ENCODE results near the gene GAPDHS. TPM values are rescaled to one million over a fixed set of nuclear protein-coding genes. Genes with fewer than 3 reads are reported as not detected.

Gene GAPDHS
- total RNA-seq, result not detected

GRCh38 chr19:35533201-35533821 is at the start of gene GAPDHS:
Gene GAPDHS (plus strand): TSS chr19:35533456. CDS start chr19:35533528, 72 bp downstream.
- intact Hi-C loops (cut with micrococcal nuclease), result no loop called here
- CTCF ChIA-PET, result no interaction called here
- Mint-ChIP-seq H3K36me3 (ENCODE audit: low read depth) (no peaks in the 10 kb centered on the region), H3K27me3 (ENCODE audit: low read depth) (peaks cover 13% of the 10 kb centered on the region), H3K4me3 (peak within 1 kb of the TSS; percentile 54), H3K4me1 (ENCODE audit: low read depth) (peaks cover 9% of the 10 kb centered on the region), H3K27ac (peak within 1 kb of the TSS; percentile 59), H3K9me3 (no peaks in the 10 kb centered on the region)
- DNase-seq, result no peak

GRCh38 chr19:35484252-35485036 is 48.8 kb upstream of the GAPDHS start:
- Mint-ChIP-seq H3K4me3 (no peak overlapping the region), H3K36me3 (ENCODE audit: low read depth) (no peaks in the 10 kb centered on the region), H3K27ac (no peak overlapping the region), H3K27me3 (ENCODE audit: low read depth) (no peaks in the 10 kb centered on the region), H3K4me1 (ENCODE audit: low read depth) (peaks cover 6% of the 10 kb centered on the region), H3K9me3 (no peaks in the 10 kb centered on the region)
- CTCF ChIA-PET, result interaction anchor here (0.6 to 2.5 kb wide), 2 partner anchors 9 to 11 kb away, joined by 3 to 15 read pairs; no protein-coding TSS in a partner anchor
- peak; percentile 39 for DNase-seq
- intact Hi-C loops (cut with micrococcal nuclease), result no loop called here

DNA sequence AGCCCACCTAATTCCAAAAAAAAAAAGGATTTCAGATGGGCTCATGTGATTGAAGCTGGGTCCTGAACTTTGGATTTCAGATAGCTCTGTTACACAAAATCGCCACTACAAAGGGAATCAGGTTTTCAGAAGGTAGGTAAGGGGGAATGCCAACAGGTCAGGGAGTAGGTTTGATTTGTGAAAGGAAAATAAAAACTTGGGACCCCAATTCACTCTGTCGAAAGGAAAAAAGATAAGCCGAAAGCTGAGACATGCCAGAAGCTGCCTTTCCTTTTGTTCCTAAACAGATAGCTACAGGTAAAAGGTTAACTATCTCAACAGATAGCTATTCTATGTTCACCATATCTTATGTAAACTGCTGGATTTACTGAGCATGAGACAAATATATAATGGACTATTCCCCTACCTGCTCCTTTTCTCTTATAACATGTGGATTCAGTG is 47.0 kb upstream of the GAPDHS start:
- H3K27me3 Mint-ChIP-seq (ENCODE audit: low read depth), result peaks cover 3% of the 10 kb centered on the region
- intact Hi-C loops (cut with micrococcal nuclease), result no loop called here
- H3K36me3 Mint-ChIP-seq (ENCODE audit: low read depth), result no peaks in the 10 kb centered on the region
- H3K9me3 Mint-ChIP-seq, result no peaks in the 10 kb centered on the region
- peaks cover 6% of the 10 kb centered on the region for H3K4me1 Mint-ChIP-seq (ENCODE audit: low read depth)
- H3K4me3 Mint-ChIP-seq, result no peak overlapping the region
- CTCF ChIA-PET, result interaction anchor here (1.0 to 2.5 kb wide), 2 partner anchors 9 to 24 kb away, joined by 3 to 15 read pairs; no protein-coding TSS in a partner anchor
- no peak overlapping the region for H3K27ac Mint-ChIP-seq
- no peak for DNase-seq

- no peak overlapping the region for H3K4me3 Mint-ChIP-seq
- no peaks in the 10 kb centered on the region for H3K36me3 Mint-ChIP-seq (ENCODE audit: low read depth)
- DNase-seq, result no peak
- H3K9me3 Mint-ChIP-seq, result no peaks in the 10 kb centered on the region
- no peak overlapping the region for H3K27ac Mint-ChIP-seq
- CTCF ChIA-PET, result interaction anchor here (0.6 to 1.5 kb wide), 4 partner anchors 17 to 160 kb away, joined by 3 to 4 read pairs (median 4); no protein-coding TSS in a partner anchor
- peaks cover 3% of the 10 kb centered on the region for H3K27me3 Mint-ChIP-seq (ENCODE audit: low read depth)
- H3K4me1 Mint-ChIP-seq (ENCODE audit: low read depth), result peaks cover 6% of the 10 kb centered on the region
- intact Hi-C loops (cut with micrococcal nuclease), result no loop called here
These were observed 45.5 kb upstream of the GAPDHS start for GRCh38 chr19:35487656-35488182.

GRCh38 chr19:35488677-35489076 is 44.6 kb upstream of the GAPDHS start:
- no peak for DNase-seq
- Mint-ChIP-seq H3K27me3 (ENCODE audit: low read depth) (peaks cover 3% of the 10 kb centered on the region), H3K4me3 (no peak overlapping the region), H3K36me3 (ENCODE audit: low read depth) (no peaks in the 10 kb centered on the region), H3K4me1 (ENCODE audit: low read depth) (peaks cover 6% of the 10 kb centered on the region), H3K9me3 (no peaks in the 10 kb centered on the region), H3K27ac (no peak overlapping the region)
- intact Hi-C loops (cut with micrococcal nuclease), result no loop called here
- CTCF ChIA-PET, result interaction anchor here (1.4 to 1.6 kb wide), 3 partner anchors 12 to 136 kb away, joined by 3 to 4 read pairs (median 4); no protein-coding TSS in a partner anchor

DNA sequence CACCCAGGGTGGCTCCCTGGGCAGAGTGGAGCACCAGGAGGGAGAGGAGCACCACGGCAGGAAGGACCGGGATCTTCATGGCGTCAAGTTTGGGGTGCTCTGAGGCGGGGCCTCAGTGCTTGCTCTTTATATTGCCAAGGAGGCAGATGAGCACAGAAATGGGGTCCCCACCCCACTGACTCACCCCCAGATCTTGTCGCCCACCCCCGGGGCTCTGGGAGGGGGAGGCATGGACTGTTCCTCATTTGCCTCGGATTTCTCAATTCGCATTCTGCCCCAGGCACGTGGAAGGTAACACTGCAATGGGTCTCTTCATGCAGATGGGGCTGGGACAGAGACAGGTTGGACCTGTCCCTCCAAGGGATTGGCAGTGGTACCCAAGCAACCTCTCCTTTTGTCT is 42.9 kb upstream of the GAPDHS start, which contains the start of gene KRTDAP:
KRTDAP (minus strand) TSS at position 101 of the 400 bp plus-strand sequence; CDS start at position 79, 22 bp downstream.
- Mint-ChIP-seq H3K4me1 (ENCODE audit: low read depth) (peaks cover 4% of the 10 kb centered on the region), H3K4me3 (no peak within 1 kb of the TSS), H3K36me3 (ENCODE audit: low read depth) (no peaks in the 10 kb centered on the region), H3K27ac (no peak within 1 kb of the TSS), H3K27me3 (ENCODE audit: low read depth) (peaks cover 3% of the 10 kb centered on the region), H3K9me3 (no peaks in the 10 kb centered on the region)
- intact Hi-C loops (cut with micrococcal nuclease), result no loop called here
- CTCF ChIA-PET, result interaction anchor here (0.5 kb wide), 1 partner anchor 632 kb away, joined by 3 read pairs; no protein-coding TSS in a partner anchor
- no peak for DNase-seq

- H3K36me3 Mint-ChIP-seq (ENCODE audit: low read depth), result no peaks in the 10 kb centered on the region
- DNase-seq, result no peak
- CTCF ChIA-PET, result interaction anchor here (0.9 kb wide), 1 partner anchor 139 kb away, joined by 3 read pairs; no protein-coding TSS in a partner anchor
- intact Hi-C loops (cut with micrococcal nuclease), result no loop called here
- H3K9me3 Mint-ChIP-seq, result no peaks in the 10 kb centered on the region
- peaks cover 4% of the 10 kb centered on the region for H3K4me1 Mint-ChIP-seq (ENCODE audit: low read depth)
- peaks cover 3% of the 10 kb centered on the region for H3K27me3 Mint-ChIP-seq (ENCODE audit: low read depth)
- H3K27ac Mint-ChIP-seq, result no peak overlapping the region
- H3K4me3 Mint-ChIP-seq, result no peak overlapping the region
These were observed 41.4 kb upstream of the GAPDHS start for GRCh38 chr19:35491836-35492360.

GRCh38 chr19:35493971-35494370 is 39.3 kb upstream of the GAPDHS start:
- Mint-ChIP-seq H3K9me3 (no peaks in the 10 kb centered on the region), H3K36me3 (ENCODE audit: low read depth) (no peaks in the 10 kb centered on the region), H3K27ac (no peak overlapping the region), H3K4me3 (no peak overlapping the region), H3K27me3 (ENCODE audit: low read depth) (peaks cover 3% of the 10 kb centered on the region), H3K4me1 (ENCODE audit: low read depth) (peaks cover 4% of the 10 kb centered on the region)
- CTCF ChIA-PET, result interaction anchor here (0.6 to 1.0 kb wide), 3 partner anchors 9 to 427 kb away, joined by 3 to 5 read pairs (median 3); no protein-coding TSS in a partner anchor
- DNase-seq, result no peak
- intact Hi-C loops (cut with micrococcal nuclease), result loop anchor here (2.0 kb wide), 1 partner anchor 245 kb away; the partner anchor contains the start of gene LSR

DNA sequence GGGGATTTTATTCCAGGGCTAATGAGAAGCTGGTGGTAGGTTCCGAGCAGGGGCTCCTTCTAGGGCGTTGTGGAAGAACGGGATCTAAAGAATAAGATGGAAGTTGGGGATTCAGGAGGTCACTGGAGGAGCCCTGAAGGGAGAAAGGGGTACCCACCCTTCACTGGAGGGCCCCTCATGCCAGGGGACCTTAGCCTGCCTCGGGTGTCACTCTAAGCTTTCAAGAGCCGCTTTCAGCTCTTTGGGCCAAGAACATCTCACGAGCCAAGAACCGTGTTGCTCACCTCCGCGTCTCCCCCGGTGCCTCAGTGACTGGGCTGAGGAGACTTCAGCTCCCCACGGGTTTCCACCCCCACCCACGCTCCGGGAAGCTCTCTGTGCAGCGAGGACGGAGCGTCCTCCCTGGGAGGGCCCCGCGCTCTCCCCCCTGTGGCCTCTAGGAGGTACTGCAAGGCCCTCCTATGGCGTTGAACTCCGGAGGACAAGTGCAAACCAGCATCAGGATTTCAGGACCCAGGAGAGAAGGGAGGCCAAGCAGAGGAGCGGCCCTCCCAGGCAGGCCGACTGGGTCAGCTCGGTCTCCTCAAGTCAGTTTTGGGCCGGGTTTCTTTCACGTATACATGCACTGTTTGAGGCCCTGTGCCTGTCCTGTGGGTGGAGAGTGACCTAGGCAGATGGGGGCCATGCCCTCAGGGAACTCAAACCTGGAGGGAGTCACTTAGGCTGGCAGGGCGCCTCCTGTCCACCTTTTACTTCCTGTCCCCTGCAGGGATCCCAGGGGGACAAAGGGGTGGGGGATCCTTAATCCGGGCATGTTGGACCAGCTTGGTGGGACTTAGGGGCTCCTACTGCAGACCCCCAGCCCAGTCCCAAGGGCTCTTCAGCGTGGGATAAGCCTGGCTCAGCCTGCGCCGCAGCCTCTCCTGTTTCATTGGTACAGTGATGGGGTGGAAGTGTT is 37.9 kb upstream of the GAPDHS start:
- no peaks in the 10 kb centered on the region for H3K27me3 Mint-ChIP-seq (ENCODE audit: low read depth)
- intact Hi-C loops (cut with micrococcal nuclease), result loop anchor here (1.0 to 2.0 kb wide), 3 partner anchors 75 to 247 kb away; partner anchors contain the start of gene LSR
- no peaks in the 10 kb centered on the region for H3K36me3 Mint-ChIP-seq (ENCODE audit: low read depth)
- no peak overlapping the region for H3K4me3 Mint-ChIP-seq
- H3K9me3 Mint-ChIP-seq, result no peaks in the 10 kb centered on the region
- H3K27ac Mint-ChIP-seq, result no peak overlapping the region
- peak; percentile 83 for DNase-seq
- CTCF ChIA-PET, result interaction anchor here (0.6 to 1.9 kb wide), 31 partner anchors 9 to 541 kb away, joined by 3 to 44 read pairs (median 4); partner anchors contain the start of genes DMKN and FFAR1
- peaks cover 4% of the 10 kb centered on the region for H3K4me1 Mint-ChIP-seq (ENCODE audit: low read depth)

GRCh38 chr19:35497406-35497805 is 35.9 kb upstream of the GAPDHS start:
- DNase-seq, result no peak
- no peak overlapping the region for H3K27ac Mint-ChIP-seq
- H3K4me1 Mint-ChIP-seq (ENCODE audit: low read depth), result peaks cover 4% of the 10 kb centered on the region
- no peaks in the 10 kb centered on the region for H3K27me3 Mint-ChIP-seq (ENCODE audit: low read depth)
- CTCF ChIA-PET, result interaction anchor here (1.0 to 1.1 kb wide), 3 partner anchors 11 to 144 kb away, joined by 3 to 5 read pairs (median 3); no protein-coding TSS in a partner anchor
- H3K4me3 Mint-ChIP-seq, result no peak overlapping the region
- no peaks in the 10 kb centered on the region for H3K36me3 Mint-ChIP-seq (ENCODE audit: low read depth)
- intact Hi-C loops (cut with micrococcal nuclease), result no loop called here
- no peaks in the 10 kb centered on the region for H3K9me3 Mint-ChIP-seq

GRCh38 chr19:35498220-35498619 is 35.0 kb upstream of the GAPDHS start:
- intact Hi-C loops (cut with micrococcal nuclease), result no loop called here
- Mint-ChIP-seq H3K9me3 (no peaks in the 10 kb centered on the region), H3K27ac (no peak overlapping the region), H3K27me3 (ENCODE audit: low read depth) (no peaks in the 10 kb centered on the region), H3K4me1 (ENCODE audit: low read depth) (peaks cover 4% of the 10 kb centered on the region), H3K4me3 (no peak overlapping the region), H3K36me3 (ENCODE audit: low read depth) (no peaks in the 10 kb centered on the region)
- CTCF ChIA-PET, result interaction anchor here (1.1 kb wide), 1 partner anchor 12 kb away, joined by 3 read pairs; no protein-coding TSS in a partner anchor
- no peak for DNase-seq
